ENCODE data around the gene OR7A10. TPM values are rescaled to one million over a fixed set of nuclear protein-coding genes. Genes with fewer than 3 reads are reported as not detected.

Gene OR7A10
- total RNA-seq, 6 experiments from 2014 or later = not detected

GRCh38 chr19:14830702-14831101 lies 18.0 kb downstream of the OR7A10 start:
- H3K9me3 Mint-ChIP-seq = peaks cover 11% of the 10 kb centered on the region; the same call in 1 of the 2 replicates
- H3K27ac Mint-ChIP-seq = no peak overlapping the region
- H3K36me3 Mint-ChIP-seq (ENCODE audit: low read depth) = no peaks in the 10 kb centered on the region
- no peak overlapping the region for H3K4me3 Mint-ChIP-seq
- no peak for DNase-seq
- no peak for TF ChIP-seq CTCF (IDR thresholded peaks at IDR 0.05)
- H3K27me3 Mint-ChIP-seq (ENCODE audit: insufficient read depth) = peaks cover 3% of the 10 kb centered on the region
- no peaks in the 10 kb centered on the region for H3K4me1 Mint-ChIP-seq (ENCODE audit: low read depth)

- Mint-ChIP-seq H3K36me3 (ENCODE audit: low read depth) (no peaks in the 10 kb centered on the region), H3K4me3 (no peak overlapping the region), H3K27me3 (ENCODE audit: insufficient read depth) (peaks cover 3% of the 10 kb centered on the region), H3K4me1 (ENCODE audit: low read depth) (no peaks in the 10 kb centered on the region), H3K9me3 (peaks cover 20% of the 10 kb centered on the region; the same call in 1 of the 2 replicates), H3K27ac (no peak overlapping the region)
- no peak for TF ChIP-seq CTCF (IDR thresholded peaks at IDR 0.05)
- DNase-seq = no peak
Measured at GRCh38 chr19:14826006-14826405, 22.7 kb downstream of the OR7A10 start.

GRCh38 chr19:14821937-14822336 lies 26.8 kb downstream of the OR7A10 start:
- Mint-ChIP-seq H3K27me3 (ENCODE audit: insufficient read depth) (no peaks in the 10 kb centered on the region; the same call in 1 of the 2 replicates), H3K27ac (no peak overlapping the region), H3K9me3 (peaks cover 14% of the 10 kb centered on the region; the same call in 1 of the 2 replicates), H3K4me3 (no peak overlapping the region), H3K4me1 (ENCODE audit: low read depth) (no peaks in the 10 kb centered on the region), H3K36me3 (ENCODE audit: low read depth) (no peaks in the 10 kb centered on the region)
- no peak for DNase-seq
- no peak for TF ChIP-seq CTCF (IDR thresholded peaks at IDR 0.05)

GRCh38 chr19:14818588-14818987 lies 30.1 kb downstream of the OR7A10 start:
- Mint-ChIP-seq H3K27ac (no peak overlapping the region), H3K27me3 (ENCODE audit: insufficient read depth) (peaks cover 2% of the 10 kb centered on the region), H3K36me3 (ENCODE audit: low read depth) (no peaks in the 10 kb centered on the region), H3K4me1 (ENCODE audit: low read depth) (no peaks in the 10 kb centered on the region), H3K9me3 (peaks cover 5% of the 10 kb centered on the region; the same call in 1 of the 2 replicates), H3K4me3 (no peak overlapping the region)
- TF ChIP-seq CTCF (IDR thresholded peaks at IDR 0.05) = no peak
- no peak for DNase-seq

- Mint-ChIP-seq H3K4me3 (no peak overlapping the region), H3K27me3 (ENCODE audit: insufficient read depth) (peaks cover 2% of the 10 kb centered on the region), H3K9me3 (peaks cover 5% of the 10 kb centered on the region; the same call in 1 of the 2 replicates), H3K27ac (no peak overlapping the region), H3K36me3 (ENCODE audit: low read depth) (no peaks in the 10 kb centered on the region), H3K4me1 (ENCODE audit: low read depth) (no peaks in the 10 kb centered on the region)
- no peak for TF ChIP-seq CTCF (IDR thresholded peaks at IDR 0.05)
- no peak for DNase-seq
Measured at GRCh38 chr19:14817052-14817451, 31.7 kb downstream of the OR7A10 start.
